GM21529 (cell line): ENCODE measurements around the gene UFC1.

Experiments
- ATAC-seq: cut with Tn5 transposase; IDR thresholded peaks from one replicate; pipeline ENCODE4 v1.9.1; 2021; ENCODE audit not compliant: unreplicated experiment

Gene UFC1

DNA sequence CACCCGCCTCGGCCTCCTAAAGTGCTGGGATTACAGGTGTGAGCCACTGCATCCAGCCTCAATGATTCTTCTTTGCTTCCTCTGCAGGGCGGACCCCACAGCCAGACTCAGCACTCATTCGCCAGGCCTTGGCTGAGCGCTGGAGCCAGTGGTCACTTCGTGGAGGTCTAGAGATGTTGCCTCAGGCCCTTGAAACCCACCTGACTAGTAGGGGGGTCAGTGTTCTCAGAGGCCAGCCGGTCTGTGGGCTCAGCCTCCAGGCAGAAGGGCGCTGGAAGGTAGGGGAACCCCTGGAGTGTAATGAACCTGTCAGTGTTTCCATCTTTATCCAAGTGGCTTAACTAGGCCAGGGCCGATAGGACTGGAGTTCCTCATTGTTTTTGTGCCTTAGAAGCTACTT lies 15.1 kb downstream of the UFC1 start:
- ATAC-seq, result no peak

DNA sequence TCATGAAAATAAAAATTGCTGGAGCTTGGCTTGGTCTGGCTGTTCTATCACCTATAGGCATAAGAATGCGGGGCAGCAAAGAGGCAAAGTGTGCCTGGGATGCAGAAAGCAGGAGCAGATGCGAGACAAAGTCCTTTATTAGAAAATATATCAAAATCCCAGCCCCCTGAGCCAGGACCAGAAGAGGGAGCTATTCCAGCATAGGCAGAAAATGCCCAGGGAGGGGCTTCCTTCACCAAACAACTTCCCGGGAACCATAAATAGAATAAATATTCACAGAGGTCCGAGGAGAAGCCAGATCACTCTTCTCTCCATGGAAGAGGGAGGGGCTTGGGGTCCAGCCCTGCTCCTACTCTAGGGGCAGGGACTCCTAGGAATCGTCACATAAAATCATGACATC lies 17.4 kb downstream of the UFC1 start:
- no peak for ATAC-seq

DNA sequence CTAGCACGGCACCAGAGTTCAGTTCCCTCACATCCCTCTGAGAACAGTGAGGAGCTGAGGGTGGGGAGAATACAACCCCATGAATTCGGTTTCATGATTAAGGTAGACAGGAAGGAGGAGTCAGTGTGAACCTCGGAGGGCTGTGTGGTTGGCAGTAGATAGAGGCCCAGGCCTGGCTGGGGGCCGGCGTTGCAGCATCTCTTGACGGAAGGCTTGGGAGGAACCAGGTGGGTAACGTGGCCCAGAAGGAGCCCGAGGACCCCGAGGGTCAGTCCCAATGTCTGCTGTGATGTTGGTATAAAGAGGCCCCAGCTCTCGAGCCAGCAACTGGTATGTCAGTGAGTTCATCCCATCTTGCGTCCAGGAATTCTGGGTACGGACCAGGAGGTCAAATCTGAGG lies 17.9 kb downstream of the UFC1 start:
- no peak for ATAC-seq

DNA sequence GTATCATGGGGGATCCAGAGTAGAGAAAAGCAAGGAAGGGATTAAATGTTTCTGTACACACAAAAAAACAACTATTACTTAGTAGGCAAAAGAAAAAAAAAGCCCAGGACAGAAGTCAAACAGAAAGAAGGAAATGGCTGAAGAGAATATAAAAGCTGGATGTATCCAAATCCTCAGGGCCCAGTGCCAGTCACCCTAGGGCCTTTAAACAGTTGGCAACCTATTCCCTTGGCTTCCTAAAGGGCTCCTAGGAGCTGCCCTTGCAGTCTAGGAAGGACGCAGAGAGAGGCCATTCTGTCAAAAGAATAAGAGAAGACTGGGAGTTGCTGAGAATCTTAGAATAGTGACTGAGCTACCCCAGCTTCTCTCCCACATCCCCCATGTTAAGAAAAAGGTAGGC lies 18.6 kb downstream of the UFC1 start:
- no peak for ATAC-seq

DNA sequence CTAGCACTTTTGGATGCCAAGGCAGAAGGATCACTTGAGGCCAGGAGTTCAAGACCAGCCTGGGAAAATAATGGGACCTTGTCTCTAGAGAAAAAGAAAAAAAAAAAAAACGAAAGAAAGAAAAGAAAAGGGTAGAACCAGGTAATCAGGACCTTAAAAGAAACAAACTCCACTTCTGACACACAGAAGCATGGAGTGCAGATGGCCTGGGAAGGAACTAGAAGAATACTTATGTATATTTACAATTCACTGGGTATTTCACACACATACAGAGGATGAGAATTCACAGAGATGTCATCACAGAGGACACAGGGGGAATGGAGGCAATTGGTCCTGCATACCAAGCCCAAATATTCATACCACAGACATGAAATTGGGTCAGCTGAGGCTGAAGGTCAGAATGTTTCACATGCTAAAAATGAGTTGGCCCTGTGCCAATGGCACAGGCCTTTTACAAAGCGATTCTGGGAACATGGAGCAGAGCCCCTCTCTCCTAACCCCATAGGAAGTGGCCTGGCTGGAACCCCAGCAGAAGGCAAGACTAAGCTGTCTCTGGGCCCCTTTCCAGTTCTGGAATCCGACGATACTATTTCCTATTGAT lies 19.1 kb downstream of the UFC1 start:
- ATAC-seq, result no peak

DNA sequence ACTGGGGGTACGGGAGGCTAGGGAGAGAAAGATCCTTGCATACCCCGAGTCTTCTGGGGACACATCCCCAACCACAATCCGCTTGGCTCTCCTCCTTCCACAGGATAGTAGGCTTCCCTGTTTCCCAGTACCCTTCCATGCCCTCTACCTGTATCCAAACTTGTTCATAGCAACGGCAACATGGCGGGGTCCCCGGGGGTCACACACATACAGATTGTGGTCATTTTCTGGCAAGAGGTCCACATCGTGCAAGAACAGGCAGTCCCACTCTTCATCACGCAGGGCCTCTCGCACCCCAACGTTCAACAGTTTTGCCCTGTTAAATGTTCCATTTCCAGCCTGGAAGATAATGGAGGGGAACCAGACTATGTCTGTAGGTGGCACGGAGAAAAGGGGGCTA lies 19.9 kb downstream of the UFC1 start:
- ATAC-seq, result no peak

DNA sequence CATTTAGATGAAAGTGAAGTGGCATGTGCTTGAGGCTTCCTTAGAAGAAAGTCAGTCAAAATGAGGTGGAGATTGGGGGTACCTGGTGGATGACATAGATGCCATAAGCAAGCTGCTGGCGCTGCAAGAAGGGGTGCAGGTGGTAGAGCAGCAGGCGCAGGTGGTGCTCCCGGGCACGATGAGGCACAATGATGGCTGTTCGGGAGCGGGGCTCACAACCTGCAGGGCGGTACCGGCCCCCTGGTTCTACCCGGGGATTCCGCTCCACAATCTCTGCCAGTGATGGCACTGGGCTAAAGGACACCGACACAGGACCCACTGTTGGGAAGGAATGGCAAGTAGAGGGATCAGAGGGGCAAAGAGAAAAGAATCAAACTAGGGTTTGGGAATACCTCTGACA lies 21.1 kb downstream of the UFC1 start:
- no peak for ATAC-seq

DNA sequence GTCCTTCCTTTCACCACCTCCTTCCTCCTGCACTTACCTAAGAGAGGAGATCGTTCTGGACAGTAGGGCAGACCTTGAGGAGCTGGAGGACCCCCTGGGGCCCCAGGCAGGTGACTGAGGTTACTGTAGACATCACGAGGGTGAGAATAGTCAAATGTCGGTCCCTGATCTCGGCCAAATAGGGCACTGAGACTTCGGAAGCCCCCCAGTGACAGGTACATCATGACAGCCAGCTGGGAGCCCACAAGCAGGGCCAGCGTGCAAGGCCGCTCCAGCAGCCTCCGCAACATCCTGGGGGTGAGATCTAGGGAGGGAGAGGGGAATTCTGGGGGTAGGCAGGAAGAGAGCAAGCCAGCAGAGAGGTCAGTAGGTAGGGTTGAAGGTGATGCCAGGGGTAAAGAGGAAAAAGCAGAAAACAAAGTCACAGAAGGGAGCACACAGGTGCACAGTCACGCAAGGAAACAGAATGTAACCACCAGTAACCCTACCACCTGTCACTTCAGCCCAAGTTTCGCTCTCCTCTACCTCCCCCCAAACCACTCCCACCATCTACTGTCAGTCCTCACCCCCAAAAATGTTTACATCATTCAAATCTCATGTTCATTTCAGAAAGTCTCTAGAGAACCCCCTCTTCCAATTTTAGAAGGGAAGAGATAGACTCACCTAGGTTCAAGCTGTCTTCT lies 22.1 kb downstream of the UFC1 start:
- no peak for ATAC-seq

DNA sequence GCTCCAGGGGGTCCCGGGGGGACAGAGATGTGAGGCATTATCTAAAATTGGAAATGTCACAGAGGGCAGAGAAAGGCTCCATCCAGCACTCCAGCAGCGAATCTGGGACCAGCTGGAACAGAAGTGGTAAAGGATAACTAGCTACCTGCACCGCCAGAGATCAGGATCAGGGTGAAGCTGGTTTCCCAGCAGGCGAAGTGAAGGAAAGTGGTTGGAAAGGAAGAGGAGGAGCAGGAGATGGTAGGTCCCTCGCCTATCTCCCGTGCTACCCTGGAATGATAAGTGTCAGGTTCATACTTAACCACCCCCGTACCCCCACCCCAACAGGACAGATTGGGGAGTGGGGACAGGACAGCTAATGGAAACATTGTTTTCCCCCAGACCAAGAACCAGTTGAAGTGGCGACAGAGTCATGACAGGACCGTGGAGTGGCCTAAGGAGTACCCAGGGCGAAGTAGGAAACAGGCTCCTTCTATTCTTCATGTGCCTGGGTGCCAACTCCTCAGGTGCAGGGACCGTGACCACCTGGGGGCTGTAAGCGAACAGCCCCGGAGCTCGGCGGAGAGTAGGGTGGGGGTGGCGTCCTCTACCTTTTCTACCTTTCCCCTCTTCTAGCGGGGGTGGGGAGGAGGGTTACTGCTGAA lies 22.8 kb downstream of the UFC1 start:
- ATAC-seq, result no peak

DNA sequence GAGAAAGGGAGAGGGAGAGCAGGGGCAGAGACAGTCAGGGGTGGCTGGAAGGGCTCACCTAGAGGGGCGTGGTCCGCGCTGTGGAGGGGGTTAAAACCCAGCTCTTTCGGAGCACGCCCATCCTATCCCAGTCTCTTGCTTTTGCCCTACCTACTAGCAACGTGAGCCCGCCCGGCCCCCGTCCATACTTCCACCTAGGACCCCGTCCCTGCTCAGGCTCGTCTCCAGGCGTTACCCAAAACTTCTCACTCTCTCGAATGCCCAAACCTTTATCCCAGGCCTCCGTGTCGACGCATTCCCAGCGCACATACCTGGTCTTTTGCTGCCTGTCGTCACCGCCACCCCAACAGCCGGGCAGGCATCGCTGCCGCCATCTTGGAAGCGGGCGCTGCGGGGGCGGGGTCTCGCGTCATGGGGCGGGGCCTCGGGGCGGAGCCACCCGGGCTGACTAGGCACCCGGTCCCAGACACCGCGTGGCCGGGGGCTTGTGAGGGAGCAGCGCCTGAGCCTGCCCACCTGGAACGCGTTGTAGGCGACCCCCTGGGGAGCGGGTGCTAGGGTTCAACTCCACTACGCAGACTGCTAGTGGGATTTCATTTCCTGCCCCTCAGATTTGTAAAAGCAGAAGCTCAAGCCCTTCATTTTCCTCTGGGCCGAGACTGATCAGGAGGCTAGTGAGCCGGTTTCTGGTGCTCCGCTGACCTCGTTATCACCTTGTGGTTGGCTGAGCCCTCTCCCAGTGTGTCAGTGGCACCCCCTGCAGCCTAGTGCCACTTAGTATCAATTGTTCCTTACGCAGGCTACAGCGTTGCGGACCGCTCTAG lies 23.5 kb downstream of the UFC1 start, which contains the start of gene B4GALT3:
Gene B4GALT3 (minus strand): TSS at position 396 of the 824 bp plus-strand sequence. CDS start 1,447 bp downstream, outside the sequence.
- ATAC-seq, result peak; percentile 76

DNA sequence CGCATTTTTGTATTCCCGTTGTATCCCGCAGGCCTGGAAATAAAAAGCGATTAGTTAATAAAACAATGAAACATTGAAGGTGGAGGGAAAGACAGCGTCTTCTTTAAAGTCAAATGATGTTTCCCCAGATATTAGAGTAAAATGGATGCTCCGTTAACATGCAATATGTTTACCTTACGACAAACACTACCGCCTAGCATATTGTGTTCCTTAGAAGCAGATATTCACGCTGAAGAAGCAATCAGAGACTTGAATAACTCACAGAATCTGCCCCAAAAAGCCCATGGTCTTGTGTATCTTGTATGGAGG lies 24.1 kb downstream of the UFC1 start:
- no peak for ATAC-seq

DNA sequence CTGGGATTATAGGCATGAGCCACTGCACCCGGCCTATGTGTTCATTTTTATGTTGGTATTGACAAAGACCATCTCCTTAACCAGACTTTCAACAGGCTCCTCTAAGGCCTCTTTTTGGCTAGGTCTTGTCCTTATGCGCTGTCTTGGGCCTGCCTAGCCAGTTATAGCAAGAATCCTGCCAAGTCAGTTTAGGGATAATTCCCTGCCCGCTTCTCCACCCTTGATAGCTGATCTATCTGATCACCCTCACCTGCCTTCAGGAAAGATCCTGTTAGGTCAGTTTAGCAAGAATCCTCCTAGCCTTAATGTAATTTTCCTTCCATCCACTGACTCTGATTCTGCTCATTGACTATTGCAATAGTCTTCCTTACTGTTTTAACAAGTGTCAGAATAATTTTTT lies 25.9 kb downstream of the UFC1 start:
- no peak for ATAC-seq

DNA sequence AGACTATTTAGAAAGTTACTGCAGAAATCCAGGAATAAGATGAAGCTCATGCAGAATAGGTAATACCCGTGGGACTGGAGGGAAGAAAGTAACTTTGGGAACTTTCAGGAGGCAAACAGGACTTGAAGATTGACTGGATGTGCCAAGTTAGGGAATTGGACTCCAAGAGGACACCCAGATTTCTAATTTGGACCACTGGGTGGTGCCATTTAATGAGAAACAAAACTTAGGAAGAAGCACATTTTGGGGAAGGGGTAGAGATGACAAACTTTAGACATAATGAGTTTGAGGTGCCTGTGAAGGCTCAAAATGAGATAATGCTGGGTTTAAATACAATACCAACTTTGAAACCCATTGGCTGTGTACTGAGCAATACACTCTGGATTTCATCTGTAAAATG lies 26.9 kb downstream of the UFC1 start:
- no peak for ATAC-seq

DNA sequence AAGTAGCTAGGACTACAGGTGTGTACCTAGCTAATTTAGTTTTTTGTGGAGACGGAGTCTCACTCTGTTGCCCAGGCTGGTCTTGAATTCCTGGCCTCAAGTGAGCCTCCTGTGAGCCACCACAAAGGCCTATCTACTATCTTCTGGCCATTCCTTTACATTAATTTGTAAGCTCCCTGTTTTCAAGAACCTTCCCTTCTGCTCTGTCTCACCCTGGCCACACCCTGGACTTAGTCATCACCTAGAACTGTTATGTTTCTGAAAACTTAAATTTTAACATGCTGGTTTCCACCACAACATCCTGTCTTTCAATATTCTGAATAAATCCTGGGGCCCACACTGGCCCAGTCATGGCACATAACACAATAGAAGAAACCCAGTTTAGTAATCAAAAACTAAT lies 28.4 kb downstream of the UFC1 start:
- peak; percentile 45 for ATAC-seq

DNA sequence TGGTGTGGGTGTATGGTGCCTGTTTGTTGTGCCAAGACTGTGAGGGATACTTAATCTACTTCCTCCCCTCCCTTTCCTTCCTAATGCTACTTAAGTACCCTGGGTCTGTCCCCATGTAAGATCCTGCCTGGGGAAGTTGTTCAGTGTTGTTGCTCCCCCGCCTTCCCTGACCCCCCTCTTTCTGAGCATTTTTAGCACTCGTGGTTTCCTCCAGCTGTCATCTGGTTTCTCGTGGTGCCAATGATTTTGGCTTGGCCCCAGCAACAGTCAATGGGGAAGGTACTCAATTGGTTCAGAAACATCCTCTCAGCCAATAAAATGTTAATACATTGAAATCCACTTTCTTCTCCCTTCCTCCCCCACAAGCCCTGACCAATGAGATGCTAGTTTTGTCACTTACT lies 31.5 kb downstream of the UFC1 start:
- peak; percentile 67 for ATAC-seq

DNA sequence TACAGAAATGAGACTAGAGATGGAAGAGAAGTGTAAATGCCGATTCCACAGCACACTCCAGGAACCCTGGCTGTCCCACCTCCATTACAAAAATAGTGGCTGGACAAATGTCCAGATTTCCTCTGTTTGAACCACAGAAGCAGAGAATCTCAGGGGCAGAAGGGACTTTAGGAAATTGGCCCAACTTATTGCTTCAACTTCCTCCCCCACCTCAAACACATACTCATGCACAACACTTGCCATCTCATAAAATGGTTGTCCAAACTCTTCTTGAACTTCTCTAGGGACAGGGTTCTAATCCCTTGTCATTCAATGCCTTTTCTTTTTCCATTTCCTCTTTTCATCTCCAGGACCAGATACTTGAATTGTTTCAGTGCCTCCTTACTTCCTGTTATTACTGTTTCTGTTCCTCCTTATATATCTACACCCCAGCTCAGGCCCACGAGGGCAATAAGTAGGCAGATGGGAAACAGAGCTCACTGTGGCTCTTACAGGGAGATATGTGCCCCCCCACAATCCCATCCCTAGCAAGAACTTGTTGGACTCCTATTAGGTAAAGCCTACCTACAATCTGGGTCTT lies 32.0 kb downstream of the UFC1 start:
- peak; percentile 39 for ATAC-seq

DNA sequence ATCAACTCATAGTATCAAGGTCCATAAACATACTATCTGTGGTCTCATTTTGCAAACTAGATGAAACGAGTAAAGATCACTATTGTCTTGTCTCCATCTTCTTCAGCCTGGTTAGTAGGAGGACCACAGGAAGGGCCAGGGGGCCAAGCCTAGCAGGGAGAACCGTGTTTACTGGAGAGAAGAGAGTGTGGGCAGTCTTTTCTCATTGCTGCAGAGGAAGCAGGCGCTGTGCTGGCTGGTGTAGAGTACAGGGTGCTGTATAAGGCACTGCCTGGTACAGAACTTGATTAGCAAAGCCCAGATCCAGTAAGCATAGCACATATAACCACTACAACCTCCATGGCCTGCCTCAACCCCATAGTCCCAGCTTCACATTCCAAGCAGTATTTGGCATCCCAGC lies 33.5 kb downstream of the UFC1 start:
- ATAC-seq, result no peak

DNA sequence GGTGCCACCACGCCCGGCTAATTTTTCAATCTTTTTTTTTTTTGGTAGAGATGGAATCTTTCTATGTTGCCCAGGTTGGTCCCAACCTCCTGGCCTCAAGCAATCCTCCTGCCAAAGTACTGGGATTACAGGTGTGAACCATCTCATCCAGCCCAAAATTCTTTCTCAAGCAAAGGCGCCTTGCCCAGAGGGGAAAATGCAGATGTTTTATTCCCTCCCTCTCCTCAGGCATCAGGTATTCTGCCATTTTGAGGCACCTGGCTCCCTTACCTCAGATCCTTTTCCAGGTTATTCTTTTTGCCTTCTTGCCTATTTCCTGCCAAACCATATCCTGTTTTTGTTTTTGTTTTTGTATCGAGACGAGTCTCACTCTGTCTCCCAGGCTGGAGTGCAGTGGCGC lies 34.6 kb downstream of the UFC1 start:
- ATAC-seq, result no peak

DNA sequence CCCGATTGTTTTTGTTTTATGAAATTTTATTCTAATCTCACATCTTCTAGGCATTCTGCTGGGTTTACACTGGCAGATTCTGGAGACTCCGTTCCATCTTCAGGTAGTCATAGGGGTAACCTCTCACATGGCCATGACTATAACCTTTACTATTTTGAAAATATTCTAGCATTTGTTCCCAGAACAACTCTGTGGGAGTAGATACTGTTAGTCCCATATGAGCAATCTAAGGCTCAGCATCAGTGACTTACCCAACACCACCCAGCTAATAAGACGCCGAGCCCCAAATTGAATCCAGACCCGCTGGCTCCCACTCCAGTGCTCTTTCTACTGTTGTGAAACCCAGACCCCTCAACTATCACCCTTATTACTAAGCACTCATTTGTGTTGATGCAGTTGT lies 35.3 kb downstream of the UFC1 start:
- no peak for ATAC-seq

DNA sequence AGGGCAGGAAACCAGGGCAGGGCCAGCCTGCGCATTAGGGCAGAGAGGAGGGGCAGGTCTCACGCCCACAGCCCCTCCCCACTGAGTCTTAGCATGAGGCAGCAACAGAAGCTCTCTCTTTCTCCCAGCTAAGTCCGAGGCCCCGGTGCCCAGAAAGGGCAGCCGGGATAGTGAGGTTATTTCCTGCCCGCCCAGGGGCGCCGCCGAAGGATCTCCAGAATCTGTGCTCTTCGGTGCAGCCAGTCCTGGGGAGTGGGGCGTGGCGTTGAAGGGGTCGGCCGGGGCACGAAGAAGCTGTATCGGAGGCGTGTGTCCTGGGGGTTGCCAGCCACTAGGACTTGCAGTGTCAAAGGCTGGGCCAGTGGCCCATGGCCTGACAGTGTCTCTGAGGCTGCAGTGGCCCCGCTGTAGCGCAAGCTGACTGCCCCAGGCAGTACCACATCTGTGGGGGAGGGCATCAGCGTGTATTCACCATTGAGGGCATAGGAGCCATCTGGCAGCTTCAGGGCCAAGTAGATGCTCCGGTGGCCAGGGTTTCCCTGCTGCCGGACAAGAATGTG lies 37.3 kb downstream of the UFC1 start:
- ATAC-seq, result no peak

DNA sequence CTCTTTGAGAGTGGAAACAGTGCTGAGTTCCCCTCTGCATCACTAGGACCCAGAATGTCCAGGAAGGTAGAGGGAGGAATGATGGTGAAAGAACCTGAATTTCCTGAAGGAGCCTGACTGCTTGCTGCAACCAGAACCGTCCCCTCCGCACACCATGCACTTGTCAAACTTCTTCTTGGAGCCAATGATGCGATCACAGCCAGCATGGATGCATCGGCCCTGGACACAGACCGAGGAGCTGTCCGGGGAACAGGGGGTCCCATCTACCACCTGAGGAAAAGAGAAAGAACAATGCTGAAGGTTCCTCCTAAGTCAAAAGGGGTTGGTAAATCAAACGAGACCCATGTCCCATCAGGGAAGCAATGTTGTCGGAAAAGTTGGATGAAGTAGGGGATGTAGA lies 38.2 kb downstream of the UFC1 start:
- no peak for ATAC-seq
